HAP-1 (cell line): ENCODE measurements around the gene IP6K3.

Experiments
- DNase-seq, 2 experiments: peaks; one replicate each; pipeline ENCODE4 v3.0.0-alpha.2; 2016 to 2020; ENCODE audit warnings: low spot score in 2 of 2
- H3K27me3 ChIP-seq: fragments of 250-450 bp; sonication (Bioruptor Pico); 2 replicates; pipeline ENCODE4 v1.5.1; 2020; ENCODE audit warnings: low read depth, mild to moderate bottlenecking, moderate library complexity
- H3K36me3 ChIP-seq: fragments of 250-450 bp; sonication (Bioruptor Pico); replicated peaks from 2 replicates; pipeline ENCODE4 v1.5.1; 2020; ENCODE audit warnings: mild to moderate bottlenecking
- H3K4me1 ChIP-seq: fragments of 250-450 bp; sonication (Bioruptor Pico); 2 replicates; pipeline ENCODE4 v1.5.1; 2020; ENCODE audit warnings: mild to moderate bottlenecking
- H3K4me3 ChIP-seq: fragments of 250-450 bp; sonication (Bioruptor Pico); 2 replicates; pipeline ENCODE4 v1.5.1; 2020; ENCODE audit warnings: mild to moderate bottlenecking, moderate library complexity
- H3K9me3 ChIP-seq: fragments of 250-450 bp; sonication (Bioruptor Pico); 2 replicates; pipeline ENCODE4 v1.5.1; 2020; ENCODE audit warnings: mild to moderate bottlenecking, moderate library complexity
- in situ Hi-C: fragments of 300-500 bp; cut with MboI; formaldehyde crosslinking; loops from 3 replicates; pipeline ENCODE4 v1.14.3; 2020; ENCODE audit warnings: low sequenced_read_pairs, inconsistent platforms, mixed read lengths

IP6K3 gene

GRCh38 chr6:33783781-33784520 is 37.2 kb upstream of the IP6K3 start:
- Histone ChIP-seq H3K27me3 (no peaks in the 10 kb centered on the region), H3K36me3 (peaks cover 55% of the 10 kb centered on the region), H3K4me3 (no peak overlapping the region), H3K9me3 (no peaks in the 10 kb centered on the region), H3K4me1 (peaks cover 31% of the 10 kb centered on the region)
- in situ Hi-C loops = no loop called here
- no peak for DNase-seq

GRCh38 chr6:33782561-33782960 is 35.9 kb upstream of the IP6K3 start:
- Histone ChIP-seq H3K4me3 (no peak overlapping the region), H3K9me3 (no peaks in the 10 kb centered on the region), H3K27me3 (no peaks in the 10 kb centered on the region), H3K36me3 (peaks cover 66% of the 10 kb centered on the region), H3K4me1 (peaks cover 27% of the 10 kb centered on the region)
- DNase-seq = no peak
- in situ Hi-C loops = no loop called here

DNA sequence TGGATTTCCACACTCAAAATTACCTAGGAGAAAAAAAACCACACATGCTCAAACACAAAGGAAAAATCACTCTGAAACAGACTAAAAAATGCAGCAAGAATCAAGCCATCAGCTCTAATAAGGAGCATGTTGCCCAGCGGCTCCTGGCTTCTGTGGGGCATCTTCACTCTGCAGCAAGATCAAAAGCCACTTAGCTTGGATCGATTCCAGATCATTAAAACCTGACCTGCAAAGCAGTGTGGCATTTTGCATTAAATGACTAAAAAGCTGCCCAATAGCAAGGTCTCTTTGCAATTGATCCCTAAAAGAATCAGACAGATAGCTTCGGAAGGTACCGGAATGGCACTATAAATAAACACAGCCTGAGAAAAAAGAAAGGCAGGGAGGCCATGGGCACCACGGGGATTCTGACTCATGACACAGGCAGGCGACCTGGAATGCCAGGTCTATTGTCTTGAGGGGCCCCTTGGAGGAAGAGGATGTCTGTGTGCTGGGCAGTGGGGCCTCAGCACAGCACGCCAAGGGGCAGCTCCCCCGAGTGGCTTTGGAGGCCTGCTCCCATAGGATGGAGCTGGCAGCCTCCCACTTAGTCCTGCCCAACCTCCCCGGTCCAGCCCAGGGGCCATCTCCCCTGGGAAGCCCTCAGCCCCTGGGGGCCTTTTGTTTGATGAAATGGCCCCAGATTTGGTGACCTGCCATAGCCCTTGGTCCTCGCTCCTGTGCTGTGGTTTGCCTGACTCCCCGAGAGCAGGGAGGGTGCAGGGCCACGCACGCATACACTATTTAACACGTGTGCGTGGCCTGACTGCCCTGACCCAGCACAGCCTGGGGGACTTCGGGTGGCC is 34.6 kb upstream of the IP6K3 start:
- H3K4me1 ChIP-seq = peaks cover 15% of the 10 kb centered on the region
- no peaks in the 10 kb centered on the region for H3K9me3 ChIP-seq
- H3K4me3 ChIP-seq = no peak overlapping the region
- peak in 1 of 2 experiments; percentile 46 for DNase-seq
- no peaks in the 10 kb centered on the region for H3K27me3 ChIP-seq
- in situ Hi-C loops = no loop called here
- H3K36me3 ChIP-seq = peaks cover 74% of the 10 kb centered on the region

DNA sequence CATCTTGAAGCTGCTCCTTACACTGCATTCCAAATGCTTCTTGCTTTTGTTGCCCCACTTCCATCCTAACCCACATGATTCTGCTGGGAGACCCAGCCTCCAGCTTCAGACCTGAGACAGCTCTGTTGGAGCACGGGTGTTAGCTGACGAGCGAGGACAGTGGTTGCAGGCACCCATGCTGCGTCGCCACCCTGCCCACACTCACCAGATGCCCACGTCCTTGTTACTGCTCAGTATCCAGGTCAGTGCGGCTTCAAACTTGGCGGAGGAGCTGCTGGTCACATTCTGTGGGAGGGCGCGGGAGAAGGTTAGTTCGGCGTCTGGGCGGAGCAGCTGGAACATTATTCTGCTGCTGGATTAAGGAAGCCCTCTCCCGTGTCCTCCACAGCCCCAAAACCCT is 33.2 kb upstream of the IP6K3 start:
- Histone ChIP-seq H3K4me3 (no peak overlapping the region), H3K4me1 (peaks cover 9% of the 10 kb centered on the region), H3K9me3 (no peaks in the 10 kb centered on the region), H3K36me3 (peaks cover 86% of the 10 kb centered on the region), H3K27me3 (no peaks in the 10 kb centered on the region)
- no peak for DNase-seq
- in situ Hi-C loops = no loop called here

DNA sequence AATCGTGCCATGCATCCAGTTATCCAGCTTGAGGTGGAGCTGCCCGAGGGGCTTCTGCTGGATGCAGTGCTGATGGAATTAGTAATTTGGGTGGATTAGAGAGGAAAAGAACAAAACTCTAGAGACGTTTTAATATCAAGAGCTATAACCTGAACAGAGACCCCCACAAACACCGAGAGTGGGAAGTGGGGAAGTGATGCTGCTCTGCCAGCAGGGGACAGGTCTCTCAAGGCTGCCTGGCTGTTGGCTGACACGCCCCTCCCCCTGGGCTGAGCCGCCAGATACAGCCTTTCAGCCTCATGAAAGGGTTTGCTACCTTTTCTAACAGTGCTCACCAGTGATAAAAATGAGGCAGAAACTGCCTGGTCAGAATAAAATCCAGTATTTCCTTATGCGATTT is 32.6 kb upstream of the IP6K3 start:
- in situ Hi-C loops = no loop called here
- peaks cover 87% of the 10 kb centered on the region for H3K36me3 ChIP-seq
- H3K27me3 ChIP-seq = no peaks in the 10 kb centered on the region
- peaks cover 9% of the 10 kb centered on the region for H3K4me1 ChIP-seq
- peak in 1 of 2 experiments; percentile 33 for DNase-seq
- H3K4me3 ChIP-seq = no peak overlapping the region
- H3K9me3 ChIP-seq = no peaks in the 10 kb centered on the region

DNA sequence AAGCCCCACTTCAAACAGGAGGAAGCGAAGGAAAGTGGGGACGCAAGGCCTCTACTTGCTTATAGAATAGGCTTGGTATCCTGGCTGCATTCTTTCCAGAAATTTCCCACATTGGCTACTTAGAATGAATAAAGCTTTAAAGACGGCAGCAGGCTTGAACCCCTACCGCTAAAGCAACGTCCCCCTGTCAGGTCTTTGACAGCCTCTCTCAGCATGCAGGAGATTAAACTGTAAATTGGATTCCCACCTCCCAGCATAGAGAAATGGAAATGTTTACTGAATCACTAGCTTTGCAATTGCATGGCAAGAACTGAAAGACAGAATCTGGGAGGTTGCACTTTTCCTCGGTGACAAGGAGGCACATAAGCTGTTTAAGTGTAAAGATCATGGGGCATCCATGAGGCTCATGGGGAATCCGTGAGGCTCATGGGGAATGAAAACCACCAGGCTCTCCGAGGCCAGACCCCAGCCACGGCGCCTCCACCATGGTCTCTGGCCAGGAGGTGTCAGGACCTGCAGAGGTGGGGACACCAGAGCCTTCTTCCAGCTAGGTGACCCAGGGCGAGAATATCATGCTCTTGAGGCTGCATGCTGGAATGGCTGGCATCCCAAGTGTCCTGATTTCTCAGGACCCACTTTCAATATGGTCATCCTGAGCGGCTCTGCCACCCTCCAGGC is 31.9 kb upstream of the IP6K3 start:
- H3K9me3 ChIP-seq = no peaks in the 10 kb centered on the region
- in situ Hi-C loops = no loop called here
- H3K36me3 ChIP-seq = peaks cover 82% of the 10 kb centered on the region
- DNase-seq = no peak
- peaks cover 9% of the 10 kb centered on the region for H3K4me1 ChIP-seq
- H3K27me3 ChIP-seq = no peaks in the 10 kb centered on the region
- no peak overlapping the region for H3K4me3 ChIP-seq

- in situ Hi-C loops = no loop called here
- Histone ChIP-seq H3K9me3 (no peaks in the 10 kb centered on the region), H3K36me3 (peaks cover 79% of the 10 kb centered on the region), H3K4me3 (no peak overlapping the region), H3K4me1 (peaks cover 9% of the 10 kb centered on the region), H3K27me3 (no peaks in the 10 kb centered on the region)
- DNase-seq = no peak
Measured at GRCh38 chr6:33777398-33778388, 31.0 kb upstream of the IP6K3 start.

DNA sequence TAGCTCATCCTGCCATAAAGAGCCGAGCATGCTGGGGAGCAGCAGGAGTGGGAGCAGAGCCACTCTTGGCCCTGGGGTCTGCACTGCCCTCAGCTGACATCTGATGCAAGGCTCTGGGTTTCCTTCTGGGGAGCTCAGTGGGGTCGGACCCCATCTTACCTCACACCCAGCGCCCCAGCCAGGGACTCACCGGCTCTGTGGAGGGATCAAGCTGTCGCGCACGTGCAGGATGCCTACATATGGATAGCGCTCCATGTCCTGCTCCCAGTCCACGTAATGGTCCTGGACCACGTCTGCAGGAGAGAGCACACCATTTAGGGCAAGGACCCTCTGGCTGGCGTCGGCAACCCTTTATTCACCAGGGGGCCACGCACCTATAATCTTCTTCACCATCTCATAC is 30.1 kb upstream of the IP6K3 start:
- Histone ChIP-seq H3K27me3 (no peaks in the 10 kb centered on the region), H3K36me3 (peaks cover 78% of the 10 kb centered on the region), H3K4me1 (peaks cover 9% of the 10 kb centered on the region), H3K9me3 (no peaks in the 10 kb centered on the region), H3K4me3 (no peak overlapping the region)
- in situ Hi-C loops = no loop called here
- DNase-seq = no peak

DNA sequence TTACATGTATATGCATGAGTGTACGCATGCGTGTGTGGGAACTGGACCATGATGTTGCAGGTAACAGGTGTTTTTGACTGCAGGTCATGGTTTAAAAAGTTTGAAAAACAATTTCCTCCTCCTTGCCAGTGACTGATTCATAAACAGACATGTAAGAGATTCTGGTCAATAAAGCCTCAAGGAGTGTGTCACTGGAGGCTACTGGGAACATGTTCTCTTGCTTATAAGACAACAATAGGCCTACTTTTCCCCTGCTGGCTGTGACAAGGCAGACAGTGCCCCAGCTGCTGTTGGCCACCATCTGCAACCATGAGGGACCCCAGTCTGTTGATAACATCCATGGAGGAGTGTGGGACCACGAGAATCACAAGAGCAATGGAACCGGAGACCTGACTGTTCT is 29.5 kb upstream of the IP6K3 start:
- Histone ChIP-seq H3K4me1 (peaks cover 5% of the 10 kb centered on the region), H3K36me3 (peaks cover 78% of the 10 kb centered on the region), H3K4me3 (no peak overlapping the region), H3K9me3 (no peaks in the 10 kb centered on the region), H3K27me3 (no peaks in the 10 kb centered on the region)
- in situ Hi-C loops = no loop called here
- no peak for DNase-seq

DNA sequence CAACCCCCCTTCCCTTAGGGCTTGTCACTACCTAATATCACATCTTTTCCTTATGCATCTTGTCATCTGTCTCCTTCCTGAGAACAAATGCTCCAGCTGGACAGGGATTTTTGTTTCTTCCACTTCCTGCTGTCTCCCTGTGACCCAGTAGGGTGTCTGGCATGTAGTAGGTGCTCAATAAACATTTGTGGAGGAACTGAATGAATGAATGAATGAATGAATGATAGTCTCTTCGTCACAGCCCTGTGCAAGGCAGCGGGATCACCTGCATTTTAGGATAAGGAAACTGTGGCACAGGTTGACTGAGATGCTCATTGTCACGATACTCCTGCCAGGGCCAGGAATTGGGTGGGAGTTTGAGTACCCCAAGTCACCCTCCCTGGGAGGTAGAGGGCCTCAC is 28.1 kb upstream of the IP6K3 start:
- Histone ChIP-seq H3K9me3 (no peaks in the 10 kb centered on the region), H3K4me3 (no peak overlapping the region), H3K36me3 (peaks cover 64% of the 10 kb centered on the region), H3K4me1 (peaks cover 3% of the 10 kb centered on the region; the same call in 1 of the 2 replicates), H3K27me3 (no peaks in the 10 kb centered on the region)
- no peak for DNase-seq
- in situ Hi-C loops = no loop called here

DNA sequence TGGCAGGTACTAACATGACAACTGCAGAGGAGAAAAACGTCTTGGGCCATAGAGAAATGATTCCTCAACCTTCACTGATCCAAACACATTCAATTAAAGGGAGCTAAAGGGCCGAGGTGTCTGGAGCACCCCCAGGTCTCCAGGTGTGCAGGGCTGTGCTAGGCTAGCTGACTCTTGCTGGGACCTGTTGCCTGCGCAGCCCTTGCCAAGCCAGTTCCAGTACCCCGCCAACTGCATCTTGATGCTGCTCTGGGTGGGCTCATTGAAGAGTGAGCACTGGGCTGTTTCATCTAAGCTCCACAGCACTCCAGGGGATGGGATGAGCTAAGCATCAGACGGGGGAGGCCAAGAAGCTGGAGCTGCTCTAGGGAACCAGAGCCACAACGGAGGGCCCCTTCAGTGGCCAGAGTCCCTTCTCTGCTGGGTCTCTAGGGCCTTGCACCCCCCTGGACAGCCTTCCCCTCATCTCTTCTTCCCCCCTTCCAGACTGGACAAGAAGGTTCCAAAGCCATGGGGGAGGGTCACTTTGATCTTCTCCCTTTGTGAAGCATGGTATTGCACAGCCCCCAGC is 26.3 kb upstream of the IP6K3 start:
- peaks cover 3% of the 10 kb centered on the region for H3K4me1 ChIP-seq
- H3K4me3 ChIP-seq = no peak overlapping the region
- no peak for DNase-seq
- H3K36me3 ChIP-seq = peaks cover 49% of the 10 kb centered on the region
- no peaks in the 10 kb centered on the region for H3K9me3 ChIP-seq
- in situ Hi-C loops = no loop called here
- H3K27me3 ChIP-seq = no peaks in the 10 kb centered on the region

GRCh38 chr6:33772082-33772830 is 25.6 kb upstream of the IP6K3 start:
- Histone ChIP-seq H3K27me3 (no peaks in the 10 kb centered on the region), H3K4me1 (peaks cover 3% of the 10 kb centered on the region), H3K4me3 (no peak overlapping the region), H3K9me3 (no peaks in the 10 kb centered on the region), H3K36me3 (peaks cover 42% of the 10 kb centered on the region)
- in situ Hi-C loops = no loop called here
- no peak for DNase-seq
